GM21619 (cell line): ENCODE measurements around the gene TSPEAR.
"Not testable (repeated sequence)": the region's sequence is repeated elsewhere in the genome, so short reads cannot be mapped to it uniquely, and the experiment has no call there.

Experiments used
- ATAC-seq: cut with Tn5 transposase; IDR thresholded peaks from one replicate; pipeline ENCODE4 v1.9.1; 2021; ENCODE audit not compliant: unreplicated experiment

TSPEAR gene

DNA sequence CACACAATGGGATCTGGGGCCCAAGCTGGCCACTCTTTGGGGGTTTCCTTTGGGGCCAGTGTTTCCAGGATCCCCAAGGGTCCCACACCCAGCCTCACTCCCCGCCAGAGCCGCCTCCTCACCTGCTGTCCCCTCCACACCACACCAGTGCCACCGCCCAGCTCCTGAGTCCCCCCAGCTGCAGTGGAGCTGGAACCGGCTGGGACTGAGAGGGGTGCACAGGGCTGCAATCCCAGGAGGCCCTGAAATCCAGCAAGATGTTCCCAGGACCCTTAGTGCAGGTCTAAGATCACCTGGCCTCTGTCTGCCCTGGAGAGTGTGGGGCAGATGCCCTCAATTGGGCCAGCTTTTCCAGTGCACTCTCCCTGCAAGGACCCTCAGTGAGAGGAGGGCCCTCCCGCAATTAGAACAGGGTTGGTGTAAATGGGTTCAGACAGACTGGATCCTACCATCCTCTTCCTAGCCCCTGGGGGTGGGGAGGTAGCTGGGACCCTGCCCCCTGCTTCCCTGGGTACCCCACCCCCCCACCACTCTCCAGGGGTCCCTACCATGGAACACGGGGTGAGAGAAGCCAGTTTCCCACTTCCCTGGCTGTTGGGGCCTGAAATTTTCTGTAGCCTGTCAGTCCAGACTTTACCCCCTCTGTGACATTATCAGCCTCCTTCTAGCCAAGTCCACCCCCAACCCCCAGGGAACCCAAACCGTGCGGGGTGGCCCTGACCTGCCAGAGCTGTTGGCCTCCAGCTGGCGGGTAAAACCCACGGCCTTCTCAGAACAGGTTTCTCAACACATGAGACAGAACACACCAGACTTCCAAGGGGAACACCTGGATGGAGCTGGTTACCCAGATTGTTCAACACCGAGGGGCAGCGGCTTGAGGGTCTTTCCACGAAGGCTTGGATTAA lies 7.4 kb downstream of the TSPEAR start:
- ATAC-seq: no peak

- no peak for ATAC-seq
Observed at GRCh38 chr21:44702973-44703730, 8.2 kb downstream of the TSPEAR start.

- ATAC-seq: no peak
Observed at GRCh38 chr21:44702111-44702972, 9.0 kb downstream of the TSPEAR start.

GRCh38 chr21:44701541-44701940 lies 9.8 kb downstream of the TSPEAR start:
- no peak for ATAC-seq

GRCh38 chr21:44701023-44701400 lies 10.4 kb downstream of the TSPEAR start:
- no peak for ATAC-seq

GRCh38 chr21:44700101-44701022 lies 11.0 kb downstream of the TSPEAR start:
- ATAC-seq: no peak

GRCh38 chr21:44699502-44700001 lies 11.8 kb downstream of the TSPEAR start:
- ATAC-seq: no peak

DNA sequence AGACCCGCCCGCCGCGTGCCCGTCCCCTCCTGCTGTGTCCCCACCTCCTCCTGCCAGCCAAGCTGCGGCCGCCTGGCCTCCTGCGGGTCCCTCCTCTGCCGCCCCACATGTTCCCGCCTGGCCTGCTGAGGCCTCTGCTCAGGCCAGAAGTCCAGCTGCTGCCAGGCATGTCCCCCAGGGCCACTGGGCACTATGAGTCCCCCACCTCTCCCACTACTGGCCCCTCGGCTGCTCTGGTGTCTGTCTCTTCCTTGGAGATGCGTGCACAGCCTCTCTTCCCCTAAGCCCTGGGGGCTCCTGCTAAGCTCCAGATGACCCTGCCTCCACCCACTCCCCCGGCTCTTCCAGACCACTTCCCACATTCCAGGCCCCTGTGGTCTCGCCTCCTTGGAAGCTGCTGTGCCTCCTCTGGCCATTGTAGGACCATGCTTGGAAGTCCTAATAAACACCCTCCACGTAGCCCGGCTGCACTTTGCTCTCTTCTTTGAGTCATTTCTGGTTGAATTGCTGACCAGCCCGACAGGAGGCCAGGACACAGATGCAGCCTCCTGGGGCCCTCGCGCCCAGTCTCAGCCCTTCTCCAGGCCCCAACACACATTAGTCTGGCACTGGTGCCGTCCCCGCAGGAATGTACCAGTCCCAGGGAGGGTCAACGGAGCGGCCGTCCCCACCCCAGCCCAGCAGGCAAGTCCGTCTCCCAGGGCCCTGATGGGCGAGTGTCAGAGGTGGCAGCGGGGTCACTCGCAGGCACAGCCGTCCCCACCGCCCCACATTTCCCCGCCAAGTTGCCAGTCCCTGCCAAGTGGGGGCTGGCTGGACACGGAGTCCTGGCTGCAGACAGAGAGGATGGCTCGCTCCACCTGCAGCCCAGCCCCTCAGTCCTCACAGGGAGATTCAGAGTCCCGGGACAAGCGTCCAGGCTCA lies 13.3 kb downstream of the TSPEAR start:
- ATAC-seq: no peak

DNA sequence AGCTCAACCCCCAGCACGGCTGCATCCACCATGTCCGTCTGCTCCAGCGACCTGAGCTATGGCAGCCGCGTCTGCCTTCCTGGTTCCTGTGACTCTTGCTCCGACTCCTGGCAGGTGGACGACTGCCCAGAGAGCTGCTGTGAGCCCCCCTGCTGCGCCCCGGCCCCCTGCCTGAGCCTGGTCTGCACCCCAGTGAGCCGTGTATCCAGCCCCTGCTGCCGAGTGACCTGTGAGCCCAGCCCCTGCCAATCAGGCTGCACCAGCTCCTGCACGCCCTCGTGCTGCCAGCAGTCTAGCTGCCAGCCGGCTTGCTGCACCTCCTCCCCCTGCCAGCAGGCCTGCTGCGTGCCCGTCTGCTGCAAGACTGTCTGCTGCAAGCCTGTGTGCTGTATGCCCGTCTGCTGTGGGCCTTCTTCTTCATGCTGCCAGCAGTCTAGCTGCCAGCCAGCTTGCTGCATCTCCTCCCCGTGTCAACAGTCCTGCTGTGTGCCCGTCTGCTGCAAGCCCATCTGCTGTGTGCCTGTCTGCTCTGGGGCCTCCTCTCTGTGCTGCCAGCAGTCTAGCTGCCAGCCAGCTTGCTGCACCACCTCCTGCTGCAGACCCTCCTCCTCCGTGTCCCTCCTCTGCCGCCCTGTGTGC lies 14.1 kb downstream of the TSPEAR start, which contains the start of gene KRTAP10-12:
Gene KRTAP10-12, plus strand, starts transcription at position 1 of the 639 bp plus-strand sequence. Its CDS starts 30 bp downstream, at position 31.
- not testable (repeated sequence) for ATAC-seq

DNA sequence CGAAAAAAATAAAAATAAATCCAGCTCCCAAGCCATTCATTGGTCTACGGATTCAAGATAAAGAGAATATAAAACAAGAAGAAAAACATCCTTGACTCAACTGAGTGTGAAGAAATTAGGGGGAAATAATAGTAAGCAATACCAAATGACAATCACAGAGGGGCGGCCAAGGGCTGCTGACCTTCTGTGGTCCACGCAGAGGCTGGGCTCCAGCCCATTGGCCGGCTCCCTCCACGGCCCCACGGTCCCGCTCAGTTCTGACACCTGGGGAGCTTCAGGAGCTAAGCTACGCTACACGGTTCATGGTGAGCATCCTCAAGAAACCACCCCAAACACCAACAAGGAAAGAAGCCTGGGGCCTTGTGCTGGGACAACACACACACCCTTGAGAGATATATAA lies 14.8 kb downstream of the TSPEAR start:
- ATAC-seq: no peak

DNA sequence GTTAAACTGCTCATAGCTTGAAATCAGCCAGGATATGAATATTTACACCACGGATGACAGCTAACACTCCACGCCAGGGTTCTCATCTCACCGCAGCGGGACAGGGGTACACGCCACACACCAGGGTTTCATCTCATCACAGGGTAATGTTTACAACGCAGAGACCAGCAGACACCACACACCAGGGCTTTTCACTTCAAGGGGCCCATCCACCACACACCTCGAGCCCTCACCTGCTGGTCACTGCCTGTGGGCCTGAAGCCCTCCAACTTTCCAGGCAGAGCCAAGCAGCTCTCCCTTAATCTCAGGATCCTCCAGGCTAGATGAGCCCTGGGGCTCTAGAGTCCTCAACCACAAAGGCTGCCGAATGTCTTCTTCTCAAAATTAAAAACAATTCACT lies 15.7 kb downstream of the TSPEAR start:
- no peak for ATAC-seq

GRCh38 chr21:44695184-44695583 lies 16.2 kb downstream of the TSPEAR start:
- no peak for ATAC-seq

GRCh38 chr21:44694776-44695175 lies 16.6 kb downstream of the TSPEAR start:
- no peak for ATAC-seq

DNA sequence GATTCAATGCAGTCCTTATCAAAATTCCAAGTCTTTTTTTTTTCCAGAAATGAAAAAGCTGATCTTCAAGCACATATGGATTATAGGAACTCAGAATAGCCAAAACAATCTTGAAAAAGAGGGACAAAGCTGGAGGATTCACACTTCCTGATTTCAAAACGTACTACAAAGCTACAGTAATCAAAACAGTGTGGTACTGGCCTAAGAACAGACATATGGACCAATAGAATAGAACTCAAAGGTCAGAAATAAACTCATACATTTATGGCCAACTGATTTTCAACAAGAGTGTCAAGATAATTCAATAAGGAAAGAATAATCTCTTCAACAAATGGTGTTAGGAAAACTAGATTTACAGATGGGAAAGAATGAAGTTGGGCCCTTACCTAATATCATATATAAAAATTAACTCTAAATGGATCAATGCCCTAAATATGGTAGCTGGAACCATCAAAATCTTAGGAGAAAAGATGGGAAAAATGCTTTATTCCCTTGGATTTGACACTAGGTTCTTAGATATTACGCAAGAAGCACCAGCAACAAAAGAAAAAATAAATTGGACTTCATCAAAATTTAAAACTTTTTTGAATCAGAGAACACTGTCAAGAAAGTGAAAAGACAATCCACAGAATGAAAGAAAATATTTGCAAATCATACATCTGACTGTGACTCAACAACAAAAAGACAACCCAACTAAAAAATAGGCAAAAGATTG lies 18.4 kb downstream of the TSPEAR start:
- no peak for ATAC-seq

GRCh38 chr21:44691686-44692085 lies 19.7 kb downstream of the TSPEAR start:
- ATAC-seq: no peak

DNA sequence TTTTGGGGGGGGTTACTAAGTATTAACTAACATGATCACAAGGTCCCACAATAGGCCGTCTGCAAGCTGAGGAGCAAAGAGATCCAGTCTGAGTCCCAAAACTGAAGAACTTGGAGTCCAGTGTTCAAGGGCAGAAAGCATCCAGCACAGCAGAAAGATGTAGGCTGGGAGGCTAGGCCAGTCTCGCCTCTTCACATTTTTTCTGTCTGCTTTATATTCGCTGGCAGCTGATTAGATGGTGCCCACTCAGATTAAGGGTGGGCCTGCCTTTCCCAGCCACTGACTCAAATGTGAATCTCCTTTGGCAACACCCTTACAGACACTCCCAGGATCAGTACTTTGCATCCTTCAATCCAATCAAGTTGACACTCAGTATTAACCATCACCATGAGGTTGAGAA lies 21.6 kb downstream of the TSPEAR start:
- not testable (repeated sequence) for ATAC-seq

- no peak for ATAC-seq
Observed at GRCh38 chr21:44687671-44688070, 23.7 kb downstream of the TSPEAR start.
